ENCODE data around the gene EFCAB11.

- TF ChIP-seq CTCF (IDR thresholded peaks at IDR 0.05), result no peak
- no peak for TF ChIP-seq POLR2A (IDR thresholded peaks at IDR 0.05)
These were observed 30.3 kb downstream of the EFCAB11 start for GRCh38 chr14:89924268-89924667.
